ENCODE data around the gene KLF16.

The KLF16 gene

DNA sequence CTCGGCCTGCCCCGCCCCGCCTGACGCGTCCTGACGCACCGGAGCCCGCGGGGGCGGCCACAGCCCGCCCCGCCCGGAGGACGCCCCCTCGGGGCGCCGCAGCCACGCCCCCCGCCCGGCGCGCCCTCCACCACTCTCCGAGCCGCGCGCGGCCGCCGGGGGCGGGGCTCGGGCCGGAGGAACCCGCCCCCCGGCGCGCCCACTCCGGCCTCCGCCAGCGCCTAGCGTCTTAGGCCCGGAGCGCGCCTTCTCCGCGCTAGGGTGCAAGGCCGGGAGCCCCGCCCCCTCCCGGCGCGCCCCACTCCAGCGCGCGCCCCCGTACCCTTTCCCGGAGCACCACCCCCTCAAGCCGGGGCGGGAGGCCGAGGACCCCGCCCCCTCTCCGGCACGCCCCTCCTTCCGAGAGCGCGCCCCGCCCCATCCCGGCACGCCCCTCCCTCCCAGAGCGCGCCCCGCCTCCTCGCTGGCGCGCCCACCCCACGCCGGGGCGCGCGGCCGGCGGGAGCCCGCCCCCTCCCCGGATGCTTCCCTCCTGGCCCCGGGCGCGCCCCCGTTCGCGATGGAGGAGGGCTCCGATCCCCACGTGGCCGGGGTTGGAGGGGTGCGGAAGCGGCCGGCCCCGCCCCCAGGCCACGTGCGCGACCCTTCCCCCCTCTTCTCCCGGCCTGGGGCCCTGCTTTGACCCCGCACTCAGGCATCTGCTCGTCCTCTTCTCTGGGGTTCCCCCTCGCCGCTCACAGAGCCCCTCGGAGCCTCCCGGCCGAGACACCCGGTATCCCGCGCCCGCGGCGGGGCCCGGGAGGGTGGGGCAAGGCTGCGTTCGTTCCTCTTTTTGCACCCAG, 480 bp upstream of the KLF16 start:
- H2AFZ ChIP-seq (ENCODE audit: low read length) = peak overlapping the region; percentile 95
- no peaks in the 10 kb centered on the region for H3K9me2 ChIP-seq (replicated peaks; ENCODE audit: insufficient read depth, low read length)
- H3K36me3 ChIP-seq (replicated peaks; ENCODE audit: insufficient read depth, low read length) = no peaks in the 10 kb centered on the region
- H3K9ac ChIP-seq (ENCODE audit: low read length) = peak overlapping the region; percentile 98
- H3F3A ChIP-seq (ENCODE audit: insufficient read depth, low read length) = peaks cover 20% of the 10 kb centered on the region; the same call in 1 of the 2 replicates
- H3K9me3 ChIP-seq (replicated peaks; ENCODE audit: insufficient read depth, low read length) = no peaks in the 10 kb centered on the region
- H3K27me3 ChIP-seq (replicated peaks; ENCODE audit: insufficient read depth, low read length) = no peaks in the 10 kb centered on the region
- peak overlapping the region; percentile 96 for H3K4me2 ChIP-seq (ENCODE audit: low read depth, low read length)
- peak; percentile 97 for DNase-seq
- peak overlapping the region; percentile 72 for H3K4me3 ChIP-seq (ENCODE audit: low read length)
- H4K20me1 ChIP-seq (ENCODE audit: insufficient read depth, low read length) = no peaks in the 10 kb centered on the region
- H3K27ac ChIP-seq (ENCODE audit: low read length) = peak overlapping the region; percentile 92
- H3K4me1 ChIP-seq (ENCODE audit: low read length) = peaks cover 15% of the 10 kb centered on the region
- TF ChIP-seq EZH2 (optimal IDR thresholded peaks at IDR 0.05; ENCODE audit: low read depth, low read length) = no peak
- no peak for TF ChIP-seq EZH2phosphoT487 (IDR thresholded peaks at IDR 0.05; ENCODE audit: low read length)
- TF ChIP-seq, protein P1, sequence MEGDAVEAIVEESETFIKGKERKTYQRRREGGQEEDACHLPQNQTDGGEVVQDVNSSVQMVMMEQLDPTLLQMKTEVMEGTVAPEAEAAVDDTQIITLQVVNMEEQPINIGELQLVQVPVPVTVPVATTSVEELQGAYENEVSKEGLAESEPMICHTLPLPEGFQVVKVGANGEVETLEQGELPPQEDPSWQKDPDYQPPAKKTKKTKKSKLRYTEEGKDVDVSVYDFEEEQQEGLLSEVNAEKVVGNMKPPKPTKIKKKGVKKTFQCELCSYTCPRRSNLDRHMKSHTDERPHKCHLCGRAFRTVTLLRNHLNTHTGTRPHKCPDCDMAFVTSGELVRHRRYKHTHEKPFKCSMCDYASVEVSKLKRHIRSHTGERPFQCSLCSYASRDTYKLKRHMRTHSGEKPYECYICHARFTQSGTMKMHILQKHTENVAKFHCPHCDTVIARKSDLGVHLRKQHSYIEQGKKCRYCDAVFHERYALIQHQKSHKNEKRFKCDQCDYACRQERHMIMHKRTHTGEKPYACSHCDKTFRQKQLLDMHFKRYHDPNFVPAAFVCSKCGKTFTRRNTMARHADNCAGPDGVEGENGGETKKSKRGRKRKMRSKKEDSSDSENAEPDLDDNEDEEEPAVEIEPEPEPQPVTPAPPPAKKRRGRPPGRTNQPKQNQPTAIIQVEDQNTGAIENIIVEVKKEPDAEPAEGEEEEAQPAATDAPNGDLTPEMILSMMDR (IDR thresholded peaks at IDR 0.05; ENCODE audit: low read length) = no peak
- peaks cover 47% of the 10 kb centered on the region for H3K79me2 ChIP-seq (ENCODE audit: low read length)

DNA sequence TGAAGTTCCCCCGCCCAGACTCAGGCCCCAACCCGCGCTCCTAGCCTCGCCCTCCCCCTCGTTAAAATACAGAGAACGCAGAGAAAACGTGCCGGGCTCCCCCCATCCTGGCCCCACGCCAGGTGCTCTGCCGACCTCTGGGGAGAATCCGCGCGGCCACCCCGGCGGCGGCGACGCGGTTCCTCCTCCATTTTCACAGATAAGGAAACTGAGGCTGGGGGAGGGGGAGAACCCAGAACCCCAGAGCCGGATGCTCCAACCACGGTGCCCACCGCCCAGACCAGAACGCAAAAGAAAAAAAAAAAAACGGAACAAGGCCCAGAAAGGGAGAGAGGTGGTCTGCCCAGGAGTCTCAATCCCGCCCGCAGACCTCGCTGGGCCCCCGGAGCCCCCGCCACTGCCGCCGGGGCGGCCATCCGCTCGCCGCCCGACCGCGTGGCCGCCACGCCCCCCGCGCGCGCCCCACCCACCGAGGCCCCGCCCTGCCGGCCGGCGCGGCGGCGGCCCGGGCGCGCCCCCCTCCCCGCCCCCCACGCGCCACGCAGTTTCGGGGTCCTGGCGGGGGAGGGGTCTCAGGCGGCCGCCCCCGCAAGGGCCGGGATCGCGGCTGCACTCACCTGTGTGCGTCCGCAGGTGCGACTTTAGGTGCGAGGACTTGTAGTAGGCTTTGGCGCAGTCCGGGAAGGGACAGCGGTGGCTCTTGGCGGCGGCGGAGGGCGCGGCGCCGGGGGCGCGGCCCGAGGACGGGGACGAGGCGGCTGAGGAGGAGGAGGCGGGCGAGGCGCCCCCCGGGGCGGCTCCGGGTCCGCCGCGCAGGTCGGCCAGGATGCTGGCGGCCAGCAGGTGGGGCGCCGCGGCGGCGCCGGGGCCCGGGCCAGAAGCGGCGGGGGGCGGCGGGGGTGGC, 703 bp downstream of the KLF16 start:
- peak; percentile 54 for DNase-seq
- H3K9ac ChIP-seq (ENCODE audit: low read length) = peak overlapping the region; percentile 69
- H3K4me2 ChIP-seq (ENCODE audit: low read depth, low read length) = peak overlapping the region; percentile 97
- H3K4me1 ChIP-seq (ENCODE audit: low read length) = peaks cover 15% of the 10 kb centered on the region
- H3K4me3 ChIP-seq (ENCODE audit: low read length) = peak overlapping the region; percentile 98
- peaks cover 58% of the 10 kb centered on the region for H3K79me2 ChIP-seq (ENCODE audit: low read length)
- no peaks in the 10 kb centered on the region for H3K27me3 ChIP-seq (replicated peaks; ENCODE audit: insufficient read depth, low read length)
- no peaks in the 10 kb centered on the region for H3K36me3 ChIP-seq (replicated peaks; ENCODE audit: insufficient read depth, low read length)
- no peak overlapping the region for H3K27ac ChIP-seq (ENCODE audit: low read length)
- no peak overlapping the region for H2AFZ ChIP-seq (ENCODE audit: low read length)
- H3F3A ChIP-seq (ENCODE audit: insufficient read depth, low read length) = peaks cover 23% of the 10 kb centered on the region
- TF ChIP-seq EZH2phosphoT487 (IDR thresholded peaks at IDR 0.05; ENCODE audit: low read length) = no peak
- TF ChIP-seq, protein P1 (IDR thresholded peaks at IDR 0.05; ENCODE audit: low read length) = no peak
- TF ChIP-seq EZH2 (optimal IDR thresholded peaks at IDR 0.05; ENCODE audit: low read depth, low read length) = no peak
- H3K9me2 ChIP-seq (replicated peaks; ENCODE audit: insufficient read depth, low read length) = no peaks in the 10 kb centered on the region
- no peaks in the 10 kb centered on the region for H4K20me1 ChIP-seq (ENCODE audit: insufficient read depth, low read length)
- no peaks in the 10 kb centered on the region for H3K9me3 ChIP-seq (replicated peaks; ENCODE audit: insufficient read depth, low read length)

DNA sequence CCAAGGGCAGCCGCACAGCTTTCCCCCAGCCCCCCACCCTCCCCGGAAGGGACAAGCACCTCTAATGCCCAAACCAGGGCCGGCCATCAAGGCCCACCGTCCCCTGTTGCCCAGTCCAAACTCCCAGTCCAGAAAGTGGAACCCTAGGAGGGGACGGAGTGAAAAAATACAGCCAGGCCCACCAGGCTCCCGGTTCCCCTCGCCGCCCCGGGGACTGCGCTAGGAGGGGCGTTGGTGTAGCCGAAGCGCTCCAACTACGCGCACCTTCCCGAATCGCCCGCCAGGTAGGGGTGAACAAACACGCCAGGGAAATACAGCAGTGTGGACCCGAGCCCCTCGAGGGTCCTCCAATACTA, 1.3 kb downstream of the KLF16 start:
- H4K20me1 ChIP-seq (ENCODE audit: insufficient read depth, low read length) = no peaks in the 10 kb centered on the region
- TF ChIP-seq EZH2phosphoT487 (IDR thresholded peaks at IDR 0.05; ENCODE audit: low read length) (no peak), EZH2 (optimal IDR thresholded peaks at IDR 0.05; ENCODE audit: low read depth, low read length) (no peak)
- TF ChIP-seq, protein P1 (IDR thresholded peaks at IDR 0.05; ENCODE audit: low read length) = no peak

More for the DNA sequence above, 1.3 kb downstream of the KLF16 start:
- H3K9ac ChIP-seq (ENCODE audit: low read length) = peak overlapping the region; percentile 69
- H2AFZ ChIP-seq (ENCODE audit: low read length) = no peak overlapping the region
- H3F3A ChIP-seq (ENCODE audit: insufficient read depth, low read length) = peaks cover 30% of the 10 kb centered on the region
- no peaks in the 10 kb centered on the region for H3K9me3 ChIP-seq (replicated peaks; ENCODE audit: insufficient read depth, low read length)
- no peaks in the 10 kb centered on the region for H3K36me3 ChIP-seq (replicated peaks; ENCODE audit: insufficient read depth, low read length)
- H3K4me1 ChIP-seq (ENCODE audit: low read length) = peaks cover 20% of the 10 kb centered on the region
- H3K27me3 ChIP-seq (replicated peaks; ENCODE audit: insufficient read depth, low read length) = no peaks in the 10 kb centered on the region
- no peak for DNase-seq
- H3K4me3 ChIP-seq (ENCODE audit: low read length) = peak overlapping the region; percentile 98
- H3K27ac ChIP-seq (ENCODE audit: low read length) = no peak overlapping the region
- peak overlapping the region; percentile 97 for H3K4me2 ChIP-seq (ENCODE audit: low read depth, low read length)
- no peaks in the 10 kb centered on the region for H3K9me2 ChIP-seq (replicated peaks; ENCODE audit: insufficient read depth, low read length)
- H3K79me2 ChIP-seq (ENCODE audit: low read length) = peaks cover 65% of the 10 kb centered on the region

Measured in MM.1S (cell line).